NCI-H2171 treated with DMSO at 0.1 percent for 48 hours (cell line): ENCODE measurements around the gene HES7.
A peak's percentile ranks its signal among the peaks of the same experiment; 100 is the strongest.
"Not testable (repeated sequence)": the region's sequence is repeated elsewhere in the genome, so short reads cannot be mapped to it uniquely, and the experiment has no call there.

Experiments used
- DNase-seq: peaks from one replicate; lab custom pipeline; 2025; lab: John Stamatoyannopoulos, UW

The HES7 gene

GRCh38 chr17:8100111-8100510 lies 23.8 kb downstream of the HES7 start:
- peak; percentile 77 for DNase-seq

- DNase-seq, result no peak
These were observed 27.4 kb downstream of the HES7 start for GRCh38 chr17:8096541-8096940.

- DNase-seq, result no peak
These were observed 28.5 kb downstream of the HES7 start for GRCh38 chr17:8095361-8095760.

GRCh38 chr17:8091033-8091687 lies 32.7 kb downstream of the HES7 start:
- no peak for DNase-seq

GRCh38 chr17:8089728-8090127 lies 34.2 kb downstream of the HES7 start:
- no peak for DNase-seq

GRCh38 chr17:8087952-8088230 lies 36.0 kb downstream of the HES7 start:
- no peak for DNase-seq

- peak; percentile 4 for DNase-seq
These were observed 36.6 kb downstream of the HES7 start, which contains the start of gene ALOX12B for GRCh38 chr17:8087075-8087951. Gene ALOX12B, minus strand, starts transcription at chr17:8087716. Its CDS starts 274 bp downstream, at chr17:8087442.

GRCh38 chr17:8084250-8084649 lies 39.7 kb downstream of the HES7 start:
- DNase-seq, result no peak

GRCh38 chr17:8082292-8082691 lies 41.6 kb downstream of the HES7 start:
- DNase-seq, result no peak

GRCh38 chr17:8081876-8082275 lies 42.0 kb downstream of the HES7 start:
- no peak for DNase-seq

GRCh38 chr17:8080799-8081219 lies 43.1 kb downstream of the HES7 start:
- DNase-seq, result no peak

GRCh38 chr17:8080208-8080798 lies 43.6 kb downstream of the HES7 start:
- no peak for DNase-seq

GRCh38 chr17:8079291-8080207 lies 44.4 kb downstream of the HES7 start:
- DNase-seq, result peak; percentile 88

- DNase-seq, result not testable (repeated sequence)
These were observed 46.0 kb downstream of the HES7 start for GRCh38 chr17:8077939-8078338.

- DNase-seq, result no peak
These were observed 47.2 kb downstream of the HES7 start for GRCh38 chr17:8076502-8077266.

GRCh38 chr17:8075574-8076342 lies 48.1 kb downstream of the HES7 start:
- DNase-seq, result no peak

GRCh38 chr17:8075081-8075480 lies 48.8 kb downstream of the HES7 start:
- DNase-seq, result no peak

GRCh38 chr17:8074554-8074953 lies 49.4 kb downstream of the HES7 start:
- no peak for DNase-seq

- peak; percentile 56 for DNase-seq
These were observed 50.0 kb downstream of the HES7 start for GRCh38 chr17:8073627-8074484.
